Mononuclear cell (primary cell): Measurements from ENCODE around the gene TUBA3D. TPM values are rescaled to one million over a fixed set of nuclear protein-coding genes. Genes with fewer than 3 reads are reported as not detected.
"Not testable (repeated sequence)": the region's sequence is repeated elsewhere in the genome, so short reads cannot be mapped to it uniquely, and the experiment has no call there.

Source experiments
- H3K27me3 ChIP-seq: 2 replicates; pipeline ENCODE4 v1.6.0; 2011; ENCODE audit warnings: low read length, control low read depth; ENCODE audit not compliant: insufficient read depth
- H3K4me1 ChIP-seq: 2 replicates; pipeline ENCODE4 v1.5.1; 2011; ENCODE audit warnings: mild to moderate bottlenecking, low read length, control low read depth; ENCODE audit not compliant: insufficient read depth
- H3K4me3 ChIP-seq: 2 replicates; pipeline ENCODE4 v1.5.1; 2011; ENCODE audit warnings: mild to moderate bottlenecking, low read length, moderate library complexity
- H3K9me3 ChIP-seq: 2 replicates; pipeline ENCODE4 v1.5.1; 2011; ENCODE audit warnings: low read depth, mild to moderate bottlenecking, control low read depth, low read length
- total RNA-seq: library from RNA; depleted of rRNA; stranded (reverse); fragments of >200 nt; gene quantifications from one replicate; pipeline ENCODE4 v1.2.3, GENCODE V29; 2012

Gene TUBA3D
- not detected for total RNA-seq

- H3K27me3 ChIP-seq = no peaks in the 10 kb centered on the region
- H3K9me3 ChIP-seq = no peaks in the 10 kb centered on the region
- no peak within 1 kb of the TSS for H3K4me3 ChIP-seq
- no peaks in the 10 kb centered on the region for H3K4me1 ChIP-seq
Observed at GRCh38 chr2:131475831-131476230, at the start of gene TUBA3D. Gene TUBA3D, plus strand, starts transcription at chr2:131476119. Its CDS starts 81 bp downstream, at chr2:131476200.

GRCh38 chr2:131426727-131427126 is 49.2 kb upstream of the TUBA3D start:
- Histone ChIP-seq H3K4me3 (no peak overlapping the region), H3K4me1 (no peaks in the 10 kb centered on the region), H3K9me3 (no peaks in the 10 kb centered on the region), H3K27me3 (peaks cover 68% of the 10 kb centered on the region)

GRCh38 chr2:131431336-131431735 is 44.6 kb upstream of the TUBA3D start:
- no peaks in the 10 kb centered on the region for H3K9me3 ChIP-seq
- peaks cover 35% of the 10 kb centered on the region for H3K27me3 ChIP-seq
- no peak overlapping the region for H3K4me3 ChIP-seq
- no peaks in the 10 kb centered on the region for H3K4me1 ChIP-seq

GRCh38 chr2:131440742-131441468 is 35.0 kb upstream of the TUBA3D start:
- not testable (repeated sequence) for H3K27me3 ChIP-seq, H3K9me3 ChIP-seq, H3K4me3 ChIP-seq, H3K4me1 ChIP-seq

- not testable (repeated sequence) for H3K27me3 ChIP-seq, H3K4me3 ChIP-seq, H3K4me1 ChIP-seq, H3K9me3 ChIP-seq
Observed at GRCh38 chr2:131444736-131445514, 31.0 kb upstream of the TUBA3D start.

GRCh38 chr2:131445515-131445797 is 30.5 kb upstream of the TUBA3D start:
- not testable (repeated sequence) for H3K27me3 ChIP-seq, H3K9me3 ChIP-seq, H3K4me1 ChIP-seq, H3K4me3 ChIP-seq

GRCh38 chr2:131445896-131446295 is 30.0 kb upstream of the TUBA3D start:
- H3K4me1 ChIP-seq = no peaks in the 10 kb centered on the region
- H3K27me3 ChIP-seq = no peaks in the 10 kb centered on the region
- no peak overlapping the region for H3K4me3 ChIP-seq
- no peaks in the 10 kb centered on the region for H3K9me3 ChIP-seq

- not testable (repeated sequence) for H3K27me3 ChIP-seq, H3K9me3 ChIP-seq, H3K4me3 ChIP-seq, H3K4me1 ChIP-seq
Observed at GRCh38 chr2:131447981-131448380, 27.9 kb upstream of the TUBA3D start.

GRCh38 chr2:131451265-131451949 is 24.5 kb upstream of the TUBA3D start:
- not testable (repeated sequence) for H3K4me1 ChIP-seq

GRCh38 chr2:131454914-131455313 is 21.0 kb upstream of the TUBA3D start:
- H3K4me3 ChIP-seq, H3K9me3 ChIP-seq, H3K27me3 ChIP-seq, H3K4me1 ChIP-seq: not testable (repeated sequence)

More at GRCh38 chr2:131451265-131451949, 24.5 kb upstream of the TUBA3D start:
- H3K4me3 ChIP-seq, H3K9me3 ChIP-seq, H3K27me3 ChIP-seq: not testable (repeated sequence)

GRCh38 chr2:131467722-131468121 is 8.2 kb upstream of the TUBA3D start:
- not testable (repeated sequence) for H3K4me3 ChIP-seq, H3K9me3 ChIP-seq, H3K27me3 ChIP-seq, H3K4me1 ChIP-seq

GRCh38 chr2:131470944-131471343 is 5.0 kb upstream of the TUBA3D start:
- not testable (repeated sequence) for H3K4me3 ChIP-seq, H3K27me3 ChIP-seq, H3K9me3 ChIP-seq, H3K4me1 ChIP-seq

- H3K4me1 ChIP-seq, H3K4me3 ChIP-seq, H3K27me3 ChIP-seq, H3K9me3 ChIP-seq: not testable (repeated sequence)
Observed at GRCh38 chr2:131471624-131472023, 4.3 kb upstream of the TUBA3D start.

GRCh38 chr2:131473266-131473665 is 2.7 kb upstream of the TUBA3D start:
- not testable (repeated sequence) for H3K4me1 ChIP-seq, H3K9me3 ChIP-seq, H3K27me3 ChIP-seq, H3K4me3 ChIP-seq

- H3K4me3 ChIP-seq = not testable (repeated sequence)
Observed at GRCh38 chr2:131476363-131476762, 444 bp downstream of the TUBA3D start.

GRCh38 chr2:131477227-131477626 is 1.3 kb downstream of the TUBA3D start:
- not testable (repeated sequence) for H3K4me3 ChIP-seq, H3K27me3 ChIP-seq, H3K9me3 ChIP-seq, H3K4me1 ChIP-seq

More at GRCh38 chr2:131476363-131476762, 444 bp downstream of the TUBA3D start:
- not testable (repeated sequence) for H3K4me1 ChIP-seq, H3K9me3 ChIP-seq, H3K27me3 ChIP-seq
